Measurements from ENCODE around the gene CITED1. TPM values are rescaled to one million over a fixed set of nuclear protein-coding genes. Genes with fewer than 3 reads are reported as not detected.

Gene CITED1
- total RNA-seq, 1 donor from 2014 or later = not detected

GRCh38 chrX:72306851-72307645 lies 1.3 kb upstream of the CITED1 start:
- Histone ChIP-seq H3K4me3 (ENCODE audit: low read depth, low read length) (peak overlapping the region; percentile 40), H3K36me3 (ENCODE audit: control insufficient read depth, insufficient read depth, low read length) (no peaks in the 10 kb centered on the region), H3K27me3 (ENCODE audit: control insufficient read depth, insufficient read depth, low read length) (peaks cover 73% of the 10 kb centered on the region)
- TF ChIP-seq CTCF (IDR thresholded peaks at IDR 0.05; ENCODE audit: insufficient read depth, low read length, poor library complexity, severe bottlenecking) = no peak
- peak; percentile 28 for DNase-seq (ENCODE audit: low read depth)

- Histone ChIP-seq H3K27me3 (ENCODE audit: control insufficient read depth, insufficient read depth, low read length) (peaks cover 78% of the 10 kb centered on the region), H3K4me3 (ENCODE audit: low read depth, low read length) (peak overlapping the region; percentile 40), H3K36me3 (ENCODE audit: control insufficient read depth, insufficient read depth, low read length) (no peaks in the 10 kb centered on the region)
- DNase-seq (ENCODE audit: low read depth) = no peak
- TF ChIP-seq CTCF (IDR thresholded peaks at IDR 0.05; ENCODE audit: insufficient read depth, low read length, poor library complexity, severe bottlenecking) = no peak
Measured at GRCh38 chrX:72306085-72306801, 529 bp upstream of the CITED1 start.

DNA sequence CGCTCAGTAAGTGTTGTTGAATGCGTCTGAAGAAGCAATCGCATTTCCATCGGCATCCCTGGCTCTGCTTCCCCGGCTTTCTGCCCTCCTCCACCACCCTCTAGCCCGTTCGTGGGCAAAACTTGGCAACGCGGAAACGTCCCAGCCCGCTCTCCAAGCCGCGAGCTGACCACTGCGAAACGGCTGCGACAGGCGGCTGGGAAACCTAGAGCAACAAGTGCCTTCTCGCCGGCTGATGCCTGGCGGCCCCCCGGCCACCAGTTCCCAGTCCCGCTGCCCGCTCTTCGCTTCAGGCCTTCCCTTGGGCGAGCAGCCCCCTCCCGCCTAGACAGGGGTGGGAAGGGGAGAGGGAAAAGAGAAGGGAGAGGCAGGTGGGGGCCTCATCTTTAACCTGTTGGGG lies 837 bp downstream of the CITED1 start:
- no peak for TF ChIP-seq CTCF (IDR thresholded peaks at IDR 0.05; ENCODE audit: insufficient read depth, low read length, poor library complexity, severe bottlenecking)
- no peak for DNase-seq (ENCODE audit: low read depth)
- Histone ChIP-seq H3K27me3 (ENCODE audit: control insufficient read depth, insufficient read depth, low read length) (peaks cover 83% of the 10 kb centered on the region), H3K36me3 (ENCODE audit: control insufficient read depth, insufficient read depth, low read length) (no peaks in the 10 kb centered on the region), H3K4me3 (ENCODE audit: low read depth, low read length) (no peak overlapping the region)

DNA sequence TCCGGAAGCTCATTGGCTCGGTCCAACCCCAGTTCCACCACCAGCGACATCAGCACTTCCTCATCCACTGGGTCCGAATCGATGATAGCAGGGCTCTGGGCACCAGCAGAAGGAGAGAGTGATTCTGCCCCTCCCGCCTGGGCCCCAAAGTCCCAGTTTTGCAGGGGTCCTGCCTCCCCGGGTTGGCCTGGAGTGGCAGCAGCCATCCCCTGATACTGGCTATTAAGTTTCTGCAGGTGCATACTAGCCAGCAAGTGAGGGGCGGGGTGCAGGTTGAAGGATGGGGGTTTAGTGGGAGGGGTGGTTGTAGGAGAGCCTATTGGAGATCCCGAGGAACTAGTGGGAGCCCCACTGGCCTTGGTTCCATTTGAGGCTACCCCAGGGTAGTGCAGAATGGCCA lies 3.9 kb downstream of the CITED1 start:
- TF ChIP-seq CTCF (IDR thresholded peaks at IDR 0.05; ENCODE audit: insufficient read depth, low read length, poor library complexity, severe bottlenecking) = no peak
- Histone ChIP-seq H3K4me3 (ENCODE audit: low read depth, low read length) (no peak overlapping the region), H3K27me3 (ENCODE audit: control insufficient read depth, insufficient read depth, low read length) (peaks cover 61% of the 10 kb centered on the region), H3K36me3 (ENCODE audit: control insufficient read depth, insufficient read depth, low read length) (no peaks in the 10 kb centered on the region)
- DNase-seq (ENCODE audit: low read depth) = no peak

DNA sequence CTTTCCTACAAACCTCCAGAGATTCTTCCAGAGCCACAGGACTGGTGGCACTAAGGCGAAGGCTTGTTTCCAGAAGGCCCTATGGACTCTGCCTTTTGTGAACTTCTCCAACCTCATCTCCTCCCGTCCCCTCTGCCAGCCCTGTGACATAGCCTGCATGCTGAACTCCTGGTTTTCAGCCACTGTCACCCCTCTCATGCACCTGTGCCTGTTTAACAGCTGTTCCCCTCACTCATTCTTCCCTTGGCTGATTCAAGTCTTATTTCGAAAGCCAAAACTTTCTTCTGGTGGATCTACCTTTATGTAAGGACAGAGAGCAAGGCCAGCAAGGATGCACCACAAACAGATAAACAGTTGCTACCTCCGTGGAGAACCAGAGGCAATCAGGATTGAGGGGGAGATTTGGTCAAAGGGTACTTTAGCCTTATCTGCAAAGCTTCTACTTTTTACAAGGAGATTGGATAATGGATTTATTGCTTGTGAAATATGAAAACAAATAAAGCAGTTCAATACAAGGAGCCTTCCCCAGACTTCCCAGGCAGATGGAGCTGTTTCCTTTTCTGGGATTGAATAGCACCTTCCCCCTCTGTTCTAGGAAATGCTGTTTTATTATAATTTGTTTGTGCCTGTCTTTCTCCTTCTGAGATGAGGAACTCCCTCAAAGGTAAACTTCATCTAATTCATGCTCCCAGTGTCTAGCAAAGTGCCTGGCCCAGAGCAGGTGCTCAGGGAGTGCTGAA lies 5.7 kb downstream of the CITED1 start:
- Histone ChIP-seq H3K27me3 (ENCODE audit: control insufficient read depth, insufficient read depth, low read length) (peaks cover 56% of the 10 kb centered on the region), H3K4me3 (ENCODE audit: low read depth, low read length) (no peak overlapping the region), H3K36me3 (ENCODE audit: control insufficient read depth, insufficient read depth, low read length) (no peaks in the 10 kb centered on the region)
- DNase-seq (ENCODE audit: low read depth) = no peak
- no peak for TF ChIP-seq CTCF (IDR thresholded peaks at IDR 0.05; ENCODE audit: insufficient read depth, low read length, poor library complexity, severe bottlenecking)
